ENCODE results near the gene CCDC47.

The CCDC47 gene

GRCh38 chr17:63819585-63820537, 46.5 kb upstream of the CCDC47 start:
- Histone ChIP-seq H3K27ac (ENCODE audit: poor library complexity, severe bottlenecking) (no peak overlapping the region), H3K36me3 (ENCODE audit: low read depth) (peaks cover 97% of the 10 kb centered on the region), H3K27me3 (ENCODE audit: insufficient read depth, poor library complexity, severe bottlenecking) (no peaks in the 10 kb centered on the region), H3K4me1 (ENCODE audit: insufficient read depth, poor library complexity, severe bottlenecking) (no peaks in the 10 kb centered on the region), H3K4me3 (ENCODE audit: severe bottlenecking) (no peak overlapping the region), H3K9me3 (ENCODE audit: severe bottlenecking) (no peaks in the 10 kb centered on the region)
- no peak for TF ChIP-seq CTCF (IDR thresholded peaks at IDR 0.05; ENCODE audit: poor library complexity, severe bottlenecking)
- DNase-seq (ENCODE audit: low spot score), result no peak
- ATAC-seq (ENCODE audit: low read depth), result no peak

GRCh38 chr17:63819131-63819530, 45.7 kb upstream of the CCDC47 start:
- no peak overlapping the region for H3K27ac ChIP-seq (ENCODE audit: poor library complexity, severe bottlenecking)
- no peak overlapping the region for H3K4me3 ChIP-seq (ENCODE audit: severe bottlenecking)
- no peaks in the 10 kb centered on the region for H3K27me3 ChIP-seq (ENCODE audit: insufficient read depth, poor library complexity, severe bottlenecking)
- TF ChIP-seq CTCF (IDR thresholded peaks at IDR 0.05; ENCODE audit: poor library complexity, severe bottlenecking), result no peak
- no peaks in the 10 kb centered on the region for H3K9me3 ChIP-seq (ENCODE audit: severe bottlenecking)
- no peak for ATAC-seq (ENCODE audit: low read depth)
- DNase-seq (ENCODE audit: low spot score), result no peak
- H3K36me3 ChIP-seq (ENCODE audit: low read depth), result peaks cover 97% of the 10 kb centered on the region
- no peaks in the 10 kb centered on the region for H3K4me1 ChIP-seq (ENCODE audit: insufficient read depth, poor library complexity, severe bottlenecking)

GRCh38 chr17:63817736-63818385, 44.5 kb upstream of the CCDC47 start:
- DNase-seq (ENCODE audit: low spot score) (no peak), ATAC-seq (ENCODE audit: low read depth) (no peak)
- no peak for TF ChIP-seq CTCF (IDR thresholded peaks at IDR 0.05; ENCODE audit: poor library complexity, severe bottlenecking)
- no peak overlapping the region for H3K27ac ChIP-seq (ENCODE audit: poor library complexity, severe bottlenecking)
- no peaks in the 10 kb centered on the region for H3K27me3 ChIP-seq (ENCODE audit: insufficient read depth, poor library complexity, severe bottlenecking)
- H3K9me3 ChIP-seq (ENCODE audit: severe bottlenecking), result no peaks in the 10 kb centered on the region
- H3K4me1 ChIP-seq (ENCODE audit: insufficient read depth, poor library complexity, severe bottlenecking), result no peaks in the 10 kb centered on the region
- H3K4me3 ChIP-seq (ENCODE audit: severe bottlenecking), result no peak overlapping the region
- peaks cover 97% of the 10 kb centered on the region for H3K36me3 ChIP-seq (ENCODE audit: low read depth)

GRCh38 chr17:63816669-63817068, 43.3 kb upstream of the CCDC47 start:
- TF ChIP-seq CTCF (IDR thresholded peaks at IDR 0.05; ENCODE audit: poor library complexity, severe bottlenecking), result no peak
- no peaks in the 10 kb centered on the region for H3K4me1 ChIP-seq (ENCODE audit: insufficient read depth, poor library complexity, severe bottlenecking)
- no peak overlapping the region for H3K4me3 ChIP-seq (ENCODE audit: severe bottlenecking)
- no peak for DNase-seq (ENCODE audit: low spot score)
- no peaks in the 10 kb centered on the region for H3K27me3 ChIP-seq (ENCODE audit: insufficient read depth, poor library complexity, severe bottlenecking)
- peaks cover 97% of the 10 kb centered on the region for H3K36me3 ChIP-seq (ENCODE audit: low read depth)
- no peaks in the 10 kb centered on the region for H3K9me3 ChIP-seq (ENCODE audit: severe bottlenecking)
- no peak for ATAC-seq (ENCODE audit: low read depth)
- H3K27ac ChIP-seq (ENCODE audit: poor library complexity, severe bottlenecking), result no peak overlapping the region
